Erythroblast (primary cell): ENCODE measurements around the gene FCHSD1.

ENCODE experiments used
- DNase-seq, 2 experiments: peaks; one replicate each; lab custom pipeline; 2025; lab: John Stamatoyannopoulos, UW
- GATA1 ChIP-seq: IDR thresholded peaks from 2 replicates; pipeline ENCODE4 v1.6.1; 2011; ENCODE audit warnings: low read depth, mild to moderate bottlenecking, control low read depth, low read length, moderate library complexity
- POLR2A ChIP-seq: IDR thresholded peaks from 2 replicates; pipeline ENCODE4 v1.6.1; 2011; ENCODE audit warnings: mild to moderate bottlenecking, low read length

Gene FCHSD1

GRCh38 chr5:141650851-141651727, at the start of gene FCHSD1:
Gene FCHSD1, minus strand, starts transcription at chr5:141651418. Its CDS starts 50 bp downstream, at chr5:141651368.
- DNase-seq, result peak; percentile 91 to 93
- TF ChIP-seq POLR2A (peak; percentile 21), GATA1 (no peak)

- DNase-seq, result no peak
- no peak for TF ChIP-seq GATA1
- no peak for TF ChIP-seq POLR2A
Measured at GRCh38 chr5:141697586-141697985, 46.4 kb upstream of the FCHSD1 start.

- TF ChIP-seq GATA1 (no peak), POLR2A (no peak)
- no peak for DNase-seq
Measured at GRCh38 chr5:141696431-141696830, 45.2 kb upstream of the FCHSD1 start.

GRCh38 chr5:141695627-141696215, 44.5 kb upstream of the FCHSD1 start:
- DNase-seq, result no peak
- TF ChIP-seq GATA1 (no peak), POLR2A (no peak)

- TF ChIP-seq POLR2A (no peak), GATA1 (no peak)
- DNase-seq, result no peak
Measured at GRCh38 chr5:141694479-141694878, 43.3 kb upstream of the FCHSD1 start.

- DNase-seq, result no peak
- TF ChIP-seq GATA1 (no peak), POLR2A (no peak)
Measured at GRCh38 chr5:141692919-141693725, 41.9 kb upstream of the FCHSD1 start.

GRCh38 chr5:141692533-141692888, 41.3 kb upstream of the FCHSD1 start:
- no peak for DNase-seq
- TF ChIP-seq GATA1 (no peak), POLR2A (no peak)

GRCh38 chr5:141691867-141692532, 40.8 kb upstream of the FCHSD1 start:
- no peak for TF ChIP-seq POLR2A
- TF ChIP-seq GATA1, result no peak
- DNase-seq, result peak; percentile 80 to 89

GRCh38 chr5:141691286-141691866, 40.2 kb upstream of the FCHSD1 start:
- peak in 1 of 2 experiments; percentile 37 for DNase-seq
- TF ChIP-seq GATA1 (no peak), POLR2A (no peak)

GRCh38 chr5:141686648-141687416, 35.6 kb upstream of the FCHSD1 start:
- DNase-seq, result no peak
- no peak for TF ChIP-seq GATA1
- TF ChIP-seq POLR2A, result no peak

GRCh38 chr5:141685591-141685990, 34.4 kb upstream of the FCHSD1 start:
- no peak for DNase-seq
- TF ChIP-seq GATA1, result no peak
- TF ChIP-seq POLR2A, result no peak

- DNase-seq, result no peak
- TF ChIP-seq GATA1, result no peak
- TF ChIP-seq POLR2A, result no peak
Measured at GRCh38 chr5:141683596-141684141, 32.5 kb upstream of the FCHSD1 start.
